Measurements from ENCODE around the gene TECTA.
"Not testable (repeated sequence)": the region's sequence is repeated elsewhere in the genome, so short reads cannot be mapped to it uniquely, and the experiment has no call there.

TECTA gene

GRCh38 chr11:121226415-121227263 is 125.6 kb downstream of the TECTA start:
- DNase-seq = no peak

- no peak for DNase-seq
These were observed 127.8 kb downstream of the TECTA start for GRCh38 chr11:121228851-121229250.

- no peak for DNase-seq
These were observed 128.6 kb downstream of the TECTA start for GRCh38 chr11:121229495-121230215.

- DNase-seq = no peak
These were observed 130.7 kb downstream of the TECTA start for GRCh38 chr11:121231576-121232278.

GRCh38 chr11:121235057-121235456 is 134.0 kb downstream of the TECTA start:
- DNase-seq = no peak

- no peak for DNase-seq
These were observed 135.3 kb downstream of the TECTA start for GRCh38 chr11:121236115-121237001.

GRCh38 chr11:121237247-121237646 is 136.2 kb downstream of the TECTA start:
- not testable (repeated sequence) for DNase-seq

GRCh38 chr11:121237686-121238658 is 136.9 kb downstream of the TECTA start:
- DNase-seq = no peak

- DNase-seq = no peak
These were observed 137.9 kb downstream of the TECTA start for GRCh38 chr11:121238956-121239355.

GRCh38 chr11:121240001-121240400 is 139.0 kb downstream of the TECTA start:
- DNase-seq = not testable (repeated sequence)

- no peak for DNase-seq
These were observed 139.7 kb downstream of the TECTA start for GRCh38 chr11:121240650-121241303.
